ENCODE measurements around the gene SLC9A3.

- TF ChIP-seq, protein P1, sequence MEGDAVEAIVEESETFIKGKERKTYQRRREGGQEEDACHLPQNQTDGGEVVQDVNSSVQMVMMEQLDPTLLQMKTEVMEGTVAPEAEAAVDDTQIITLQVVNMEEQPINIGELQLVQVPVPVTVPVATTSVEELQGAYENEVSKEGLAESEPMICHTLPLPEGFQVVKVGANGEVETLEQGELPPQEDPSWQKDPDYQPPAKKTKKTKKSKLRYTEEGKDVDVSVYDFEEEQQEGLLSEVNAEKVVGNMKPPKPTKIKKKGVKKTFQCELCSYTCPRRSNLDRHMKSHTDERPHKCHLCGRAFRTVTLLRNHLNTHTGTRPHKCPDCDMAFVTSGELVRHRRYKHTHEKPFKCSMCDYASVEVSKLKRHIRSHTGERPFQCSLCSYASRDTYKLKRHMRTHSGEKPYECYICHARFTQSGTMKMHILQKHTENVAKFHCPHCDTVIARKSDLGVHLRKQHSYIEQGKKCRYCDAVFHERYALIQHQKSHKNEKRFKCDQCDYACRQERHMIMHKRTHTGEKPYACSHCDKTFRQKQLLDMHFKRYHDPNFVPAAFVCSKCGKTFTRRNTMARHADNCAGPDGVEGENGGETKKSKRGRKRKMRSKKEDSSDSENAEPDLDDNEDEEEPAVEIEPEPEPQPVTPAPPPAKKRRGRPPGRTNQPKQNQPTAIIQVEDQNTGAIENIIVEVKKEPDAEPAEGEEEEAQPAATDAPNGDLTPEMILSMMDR (IDR thresholded peaks at IDR 0.05) = no peak
- TF ChIP-seq POLR2A (IDR thresholded peaks at IDR 0.05) = no peak
These were observed 82.3 kb downstream of the SLC9A3 start for GRCh38 chr5:441996-442334.

Measured in transverse colon (tissue), 3 donors.